Fibroblast of lung (primary cell): ENCODE data around the gene ZFYVE27.

Experiments
- EZH2 ChIP-seq: IDR thresholded peaks from 2 replicates; pipeline ENCODE4 v1.5.1; 2012; ENCODE audit warnings: low read length, control low read depth, mild to moderate bottlenecking; ENCODE audit errors: missing control alignments
- TF ChIP-seq, protein P1 (sequence below), 2 donors: IDR thresholded peaks in 1 of 2; conservative IDR thresholded peaks in 1 of 2; 1 replicate in 1 of 2; 2 replicates in 1 of 2; pipeline ENCODE4 v1.5.1; 2011 to 2012; ENCODE audit warnings: low read length in 2 of 2, control low read depth in 1 of 2, inconsistent platforms in 1 of 2, low read depth in 1 of 2, mild to moderate bottlenecking in 1 of 2

DNA sequence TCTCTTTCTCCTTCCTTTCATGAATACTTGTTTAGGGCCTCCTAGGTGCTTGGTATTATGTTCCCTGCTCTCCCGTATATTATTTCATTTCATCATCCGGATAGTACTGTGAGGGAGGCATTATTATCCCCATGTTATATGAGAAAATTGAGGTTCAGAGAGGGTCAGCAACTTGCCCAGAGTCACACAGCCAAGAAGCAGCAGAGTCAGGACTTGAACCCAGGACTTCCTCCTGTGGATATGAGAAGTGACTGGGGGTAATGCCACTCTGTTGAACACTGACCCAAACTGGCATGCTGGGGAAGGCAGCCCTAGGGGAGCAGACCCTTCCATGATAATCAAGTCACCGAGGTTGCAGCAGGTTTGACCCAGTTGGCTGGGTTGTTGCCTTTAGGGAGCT, 43.0 kb downstream of the ZFYVE27 start:
- TF ChIP-seq EZH2, result no peak
- TF ChIP-seq, protein P1, sequence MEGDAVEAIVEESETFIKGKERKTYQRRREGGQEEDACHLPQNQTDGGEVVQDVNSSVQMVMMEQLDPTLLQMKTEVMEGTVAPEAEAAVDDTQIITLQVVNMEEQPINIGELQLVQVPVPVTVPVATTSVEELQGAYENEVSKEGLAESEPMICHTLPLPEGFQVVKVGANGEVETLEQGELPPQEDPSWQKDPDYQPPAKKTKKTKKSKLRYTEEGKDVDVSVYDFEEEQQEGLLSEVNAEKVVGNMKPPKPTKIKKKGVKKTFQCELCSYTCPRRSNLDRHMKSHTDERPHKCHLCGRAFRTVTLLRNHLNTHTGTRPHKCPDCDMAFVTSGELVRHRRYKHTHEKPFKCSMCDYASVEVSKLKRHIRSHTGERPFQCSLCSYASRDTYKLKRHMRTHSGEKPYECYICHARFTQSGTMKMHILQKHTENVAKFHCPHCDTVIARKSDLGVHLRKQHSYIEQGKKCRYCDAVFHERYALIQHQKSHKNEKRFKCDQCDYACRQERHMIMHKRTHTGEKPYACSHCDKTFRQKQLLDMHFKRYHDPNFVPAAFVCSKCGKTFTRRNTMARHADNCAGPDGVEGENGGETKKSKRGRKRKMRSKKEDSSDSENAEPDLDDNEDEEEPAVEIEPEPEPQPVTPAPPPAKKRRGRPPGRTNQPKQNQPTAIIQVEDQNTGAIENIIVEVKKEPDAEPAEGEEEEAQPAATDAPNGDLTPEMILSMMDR (conservative IDR thresholded peaks at IDR 0.05 in 1 of 2, IDR thresholded peaks at IDR 0.05 in 1 of 2; ENCODE audit: low read depth in 1 of 2, low read length in 2 of 2), result no peak
